Stimulated activated naive CD4-positive, alpha-beta T cell treated with Interleukin-2 at 50 U/mL for 16 hours (primary cell): Measurements from ENCODE around the gene GNPTAB.
A peak's percentile ranks its signal among the peaks of the same experiment; 100 is the strongest.
"Not testable (repeated sequence)": the region's sequence is repeated elsewhere in the genome, so short reads cannot be mapped to it uniquely, and the experiment has no call there.

Source experiments
- DNase-seq: peaks from one replicate; lab custom pipeline; 2025; lab: John Stamatoyannopoulos, UW

The GNPTAB gene

GRCh38 chr12:101852998-101853397 is 22.2 kb upstream of the GNPTAB start:
- no peak for DNase-seq

- no peak for DNase-seq
Observed at GRCh38 chr12:101850199-101850598, 19.4 kb upstream of the GNPTAB start.

- no peak for DNase-seq
Observed at GRCh38 chr12:101847325-101847724, 16.6 kb upstream of the GNPTAB start.

DNA sequence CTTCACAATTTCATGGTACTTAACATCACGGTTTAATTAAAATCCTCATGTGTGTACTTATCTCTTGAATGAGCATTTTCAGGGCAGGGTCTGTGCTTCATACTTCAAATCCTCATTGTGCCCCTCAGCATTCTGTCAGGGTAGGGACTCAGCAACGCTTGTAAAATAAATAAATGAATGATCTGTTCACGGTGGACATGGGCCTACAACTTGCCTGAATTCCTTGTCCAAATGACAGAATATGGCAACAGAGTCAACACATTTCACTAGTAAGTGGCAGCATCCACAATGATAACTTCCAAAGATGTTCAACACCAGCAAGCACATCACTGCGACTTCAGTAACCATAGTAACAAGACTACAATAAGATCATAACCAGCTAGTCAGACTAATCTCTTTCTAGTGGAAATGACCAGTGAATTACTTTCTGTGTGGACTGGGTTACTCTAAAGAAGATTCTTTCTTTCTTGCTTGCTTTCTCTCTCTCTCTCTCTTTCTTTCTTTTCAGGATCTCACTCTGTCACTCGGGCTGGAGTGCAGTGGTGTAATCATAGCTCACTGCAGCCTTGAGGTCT is 14.5 kb upstream of the GNPTAB start:
- DNase-seq = no peak

GRCh38 chr12:101841069-101841468 is 10.3 kb upstream of the GNPTAB start:
- no peak for DNase-seq

DNA sequence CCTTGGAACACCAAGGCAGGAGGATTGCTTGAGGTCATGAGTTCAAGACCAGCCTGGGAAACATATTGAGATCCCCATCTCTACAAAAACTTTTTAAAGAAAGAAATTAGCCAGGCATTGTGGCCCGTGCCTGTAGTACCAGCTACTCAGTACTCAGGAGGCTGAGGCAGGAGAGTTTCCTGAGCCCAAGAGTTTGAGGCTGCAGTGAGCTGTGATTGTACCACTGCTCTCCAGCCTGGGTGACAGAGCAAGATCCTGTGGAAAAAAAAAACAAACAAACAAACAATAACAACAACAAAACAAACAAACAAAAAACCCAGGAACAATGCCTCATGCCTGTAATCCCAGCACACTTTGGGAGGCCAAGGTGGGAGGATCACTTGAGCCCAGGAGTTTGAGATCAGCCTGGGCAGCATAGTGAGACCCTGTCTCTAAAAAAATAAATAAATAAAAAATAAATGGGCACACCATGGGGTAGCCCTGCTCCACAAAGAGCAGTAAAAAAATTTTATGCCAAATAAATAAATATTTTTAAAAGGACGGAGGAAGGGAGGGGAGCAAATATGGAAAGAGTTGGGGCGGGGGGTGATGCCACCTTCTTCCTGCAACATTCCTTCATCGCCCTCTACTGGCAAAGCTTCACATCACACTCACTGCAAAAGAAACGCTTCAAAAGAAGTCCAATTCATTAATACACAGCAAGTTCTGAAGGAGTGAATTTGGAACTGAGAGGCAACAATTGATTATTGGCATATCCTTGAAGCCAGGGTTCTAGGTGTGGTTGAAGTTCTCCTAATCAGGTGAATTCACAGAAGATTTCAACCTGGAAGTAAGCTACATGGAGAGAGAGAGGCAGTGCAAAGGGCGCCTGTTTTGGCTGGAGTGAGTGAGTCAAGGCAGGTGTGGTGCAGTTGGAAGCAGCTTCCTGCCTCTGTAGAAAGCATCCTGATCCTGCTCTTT is 8.8 kb upstream of the GNPTAB start:
- DNase-seq = peak; percentile 49

DNA sequence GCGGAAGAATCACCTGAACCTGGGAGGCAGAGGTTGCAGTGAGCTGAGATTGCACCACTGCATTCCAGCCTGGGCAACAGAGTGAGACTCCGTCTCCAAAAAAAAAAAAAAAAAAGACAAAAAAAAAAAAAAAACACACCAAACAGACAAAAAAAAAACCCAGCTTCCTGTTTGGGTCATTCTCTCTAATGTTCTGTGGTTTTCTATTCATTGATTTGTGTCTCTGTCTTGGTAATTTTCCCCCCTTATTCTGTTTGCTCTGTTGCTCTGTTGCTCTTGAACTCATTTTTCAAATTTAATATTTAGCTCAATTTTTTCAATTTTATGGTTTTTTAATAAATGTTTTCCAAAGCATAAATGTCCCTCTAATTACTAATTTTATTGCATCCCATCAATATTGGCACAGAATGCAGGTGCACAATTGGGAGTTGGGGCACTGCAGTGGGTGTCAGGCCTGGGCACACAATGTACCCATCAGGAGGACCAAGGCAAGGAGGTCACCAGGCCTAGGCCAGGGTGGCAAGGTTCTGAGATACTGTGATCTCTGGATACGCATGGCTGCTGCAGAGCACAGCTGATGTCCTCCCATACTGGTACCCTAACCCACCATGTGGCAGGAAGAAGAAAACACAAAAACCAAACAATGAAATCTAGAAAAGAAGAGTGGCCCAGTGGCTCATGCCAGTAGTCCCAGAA is 8.0 kb upstream of the GNPTAB start:
- DNase-seq = no peak

DNA sequence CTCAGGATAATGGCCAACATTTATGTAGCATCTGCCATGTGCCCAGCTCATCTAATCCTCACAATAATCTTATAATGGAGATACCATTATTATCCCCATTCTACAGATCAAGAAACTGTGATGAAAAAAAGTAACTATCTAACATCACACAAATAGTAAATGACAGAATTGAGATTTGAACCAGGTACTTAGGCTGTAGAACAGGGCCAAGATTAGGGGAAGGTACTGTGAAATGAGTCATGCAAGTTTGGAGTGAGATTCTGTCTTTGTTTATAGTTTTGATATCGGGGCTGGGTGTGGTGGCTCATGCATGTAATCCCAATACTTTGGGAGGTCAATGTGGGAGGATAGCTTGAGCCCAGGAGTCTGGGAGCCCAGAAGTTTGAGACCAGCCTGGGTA is 1.3 kb upstream of the GNPTAB start:
- no peak for DNase-seq

- no peak for DNase-seq
Observed at GRCh38 chr12:101829639-101830366, 956 bp downstream of the GNPTAB start.

DNA sequence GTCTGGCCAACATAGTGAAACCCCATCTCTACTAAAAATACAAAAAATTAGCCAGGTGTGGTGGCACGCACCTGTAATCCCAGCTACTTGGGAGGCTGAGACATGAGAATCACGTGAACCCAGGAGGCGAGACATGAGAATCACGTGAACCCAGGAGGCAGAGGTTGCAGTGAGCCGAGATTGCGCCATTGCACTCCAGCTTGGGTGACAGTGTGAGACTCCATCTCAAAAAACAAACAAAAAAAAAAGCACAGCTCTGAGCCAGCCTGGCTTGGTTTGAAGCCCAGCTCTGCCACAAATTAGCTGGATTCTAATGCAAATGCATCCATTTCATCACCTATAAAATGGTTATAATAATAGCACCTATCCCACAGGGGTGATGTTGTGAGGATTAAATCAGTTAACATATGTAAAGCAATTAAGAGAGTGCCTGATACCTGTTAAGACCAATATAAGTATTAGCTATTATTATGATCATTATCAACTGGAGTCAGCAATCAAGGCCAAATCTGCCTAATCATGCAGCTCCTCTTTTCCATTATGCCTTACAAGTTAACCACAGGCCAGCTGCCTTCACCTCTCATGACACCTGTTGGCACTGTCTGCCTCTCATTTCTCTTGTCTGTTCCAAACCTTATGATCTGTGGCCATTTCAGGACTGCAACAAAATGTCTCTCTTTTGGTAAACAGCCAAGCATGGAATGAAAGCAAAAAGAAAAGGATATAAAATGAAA is 2.1 kb downstream of the GNPTAB start:
- DNase-seq = no peak

DNA sequence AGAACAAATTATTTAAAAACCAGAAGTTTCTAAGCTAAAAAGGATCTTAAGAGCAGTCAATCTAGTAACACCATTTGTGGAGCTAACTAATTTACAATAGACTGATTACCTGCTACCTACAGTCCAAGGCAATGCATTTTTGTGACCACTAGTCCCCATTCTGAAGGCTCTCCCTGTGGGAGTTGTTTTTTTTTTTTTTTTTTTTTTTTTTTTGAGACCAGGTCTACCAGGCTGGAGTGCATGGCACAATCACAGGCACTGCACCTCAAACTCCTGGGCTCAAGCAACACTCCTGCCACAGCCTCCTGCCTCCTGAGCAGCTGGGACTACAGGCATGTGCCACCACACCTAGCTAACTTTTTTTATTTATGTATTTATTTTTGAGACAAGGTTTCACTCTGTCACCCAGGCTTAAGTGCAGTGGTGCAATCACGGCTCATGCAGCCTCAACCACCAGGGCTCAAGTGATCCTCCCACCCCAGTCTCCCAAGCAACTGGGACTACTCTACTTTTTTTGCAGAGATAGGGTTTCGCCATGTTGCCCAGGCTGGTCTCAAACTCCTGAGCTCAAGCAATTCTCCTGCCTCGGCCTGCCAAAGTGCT is 3.9 kb downstream of the GNPTAB start:
- DNase-seq = no peak

DNA sequence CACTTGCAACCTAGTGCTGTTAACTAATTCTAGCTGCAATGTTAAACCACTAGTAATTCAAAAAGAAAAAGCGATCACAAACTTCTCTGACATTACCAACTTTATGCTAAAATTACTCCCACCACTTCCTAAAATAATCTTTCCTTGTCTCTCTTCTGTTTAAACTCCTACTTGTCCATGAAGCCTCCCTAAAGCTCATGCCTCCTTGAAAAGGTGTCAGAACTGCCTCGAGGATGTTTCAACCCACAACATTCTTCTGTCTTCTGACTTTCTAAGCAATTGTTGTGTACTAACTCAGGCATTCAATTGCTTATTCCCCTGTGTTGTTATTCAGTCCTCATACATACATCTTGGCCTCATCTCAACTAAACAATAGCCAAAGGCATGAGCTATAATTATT is 5.9 kb downstream of the GNPTAB start:
- no peak for DNase-seq

DNA sequence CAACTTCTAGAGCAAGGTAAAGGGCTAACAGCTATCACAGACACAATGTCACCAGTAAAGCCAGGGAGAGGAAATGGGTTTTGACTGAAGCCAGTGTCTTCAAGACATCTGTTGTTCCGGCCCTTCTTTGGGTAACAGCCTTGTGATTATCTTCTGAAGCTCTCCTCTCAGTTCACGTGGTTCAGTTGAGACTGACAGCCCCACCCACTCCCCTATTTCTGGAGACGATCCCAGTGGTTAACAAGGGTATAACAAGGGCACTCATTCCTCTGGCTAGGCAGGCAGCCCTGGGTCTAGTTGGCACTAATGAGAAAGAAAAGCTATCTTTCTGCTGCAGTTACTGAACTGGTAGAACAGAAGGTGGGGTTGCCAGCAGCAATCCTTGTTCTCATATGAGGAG is 6.9 kb downstream of the GNPTAB start:
- DNase-seq = peak; percentile 48

GRCh38 chr12:101823039-101823438 is 7.7 kb downstream of the GNPTAB start:
- DNase-seq = no peak

DNA sequence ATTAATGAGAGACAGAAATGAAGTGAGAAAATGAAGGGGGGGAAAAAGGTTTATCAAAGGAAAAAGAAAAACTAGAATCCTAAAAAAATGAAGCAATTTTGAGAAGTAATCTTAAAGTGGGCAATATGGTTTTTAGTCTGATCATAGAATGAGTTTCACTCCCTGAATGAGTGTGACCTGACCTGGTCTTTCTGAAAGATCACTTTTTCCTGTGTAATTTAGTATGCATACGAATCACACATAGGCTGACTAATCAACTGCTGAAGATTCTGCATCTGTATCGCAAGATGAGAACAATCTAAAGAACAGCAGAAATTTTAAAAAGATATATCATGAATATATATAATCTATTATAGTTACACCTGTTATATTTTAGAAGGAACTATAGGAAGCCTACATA is 11.3 kb downstream of the GNPTAB start:
- DNase-seq = no peak

DNA sequence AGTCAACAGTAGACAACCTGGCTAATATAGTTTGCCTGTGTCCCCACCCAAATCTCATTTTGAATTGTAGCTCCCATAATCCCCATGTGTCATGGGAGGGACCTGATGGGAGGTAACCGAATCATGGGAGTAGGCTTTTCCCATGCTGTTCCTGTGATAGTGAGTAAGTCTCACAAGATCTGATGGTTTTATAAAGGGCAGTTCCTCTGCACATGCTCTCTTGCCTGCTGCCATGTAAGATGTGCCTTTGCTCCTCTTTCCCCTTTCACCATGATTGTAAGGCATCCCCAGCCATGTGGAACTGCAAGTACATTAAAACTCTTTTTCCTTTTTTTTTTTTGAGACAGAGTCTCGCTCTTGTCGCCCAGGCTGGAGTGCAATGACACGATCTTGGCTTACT is 12.1 kb downstream of the GNPTAB start:
- DNase-seq = not testable (repeated sequence)

GRCh38 chr12:101813117-101813516 is 17.6 kb downstream of the GNPTAB start:
- DNase-seq = no peak

DNA sequence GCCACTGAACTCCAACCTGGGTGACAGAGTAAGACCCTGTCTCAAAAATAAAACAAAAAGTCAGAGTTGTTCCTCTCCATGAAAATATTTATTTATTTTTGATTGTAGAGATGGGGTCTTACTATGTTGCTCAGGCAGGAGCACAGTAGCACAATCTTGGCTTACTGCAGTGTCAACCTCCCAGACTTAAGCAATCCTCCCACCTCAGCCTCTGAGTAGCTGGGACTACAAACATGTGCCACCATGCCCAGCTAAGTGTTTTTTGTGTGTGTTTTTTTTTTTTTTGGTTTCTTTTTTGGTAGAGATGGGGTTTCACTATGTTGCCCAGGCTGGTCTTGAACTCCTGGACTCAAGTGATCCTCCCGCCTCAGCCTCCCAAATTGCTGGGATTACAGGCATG is 18.0 kb downstream of the GNPTAB start:
- not testable (repeated sequence) for DNase-seq

- DNase-seq = not testable (repeated sequence)
Observed at GRCh38 chr12:101811342-101811741, 19.4 kb downstream of the GNPTAB start.

GRCh38 chr12:101809208-101809607 is 21.6 kb downstream of the GNPTAB start:
- no peak for DNase-seq

DNA sequence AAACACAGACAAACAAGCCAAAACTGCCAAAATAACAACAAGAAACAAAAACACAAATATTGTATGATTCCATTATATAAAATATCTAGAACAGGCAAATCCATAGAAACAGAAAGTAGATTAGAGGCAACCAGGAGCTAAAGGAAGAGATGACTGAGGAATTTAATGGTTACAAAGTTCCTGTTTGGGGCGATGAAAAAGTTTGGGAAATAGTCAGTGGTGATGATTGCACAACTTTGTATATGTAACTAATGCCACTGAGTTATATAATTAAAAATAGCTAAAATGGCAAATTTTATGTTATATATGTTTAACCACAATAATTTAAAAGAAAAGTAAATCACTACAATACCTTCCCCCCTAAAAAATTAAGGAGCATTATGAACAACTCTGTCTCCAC is 24.5 kb downstream of the GNPTAB start:
- no peak for DNase-seq
